Stimulated activated CD4-positive, alpha-beta T cell treated with anti-CD3 and anti-CD28 coated beads, Interleukin-4, amount 100 ng/mL, for 24 hours (primary cell): ENCODE data around the gene TMEM19.

Source experiments
- DNase-seq: peaks from one replicate; pipeline ENCODE4 v3.0.0-alpha.2; 2020

The TMEM19 gene

GRCh38 chr12:71719647-71720370 is 33.9 kb downstream of the TMEM19 start:
- no peak for DNase-seq

- DNase-seq = no peak
Observed at GRCh38 chr12:71721783-71722505, 36.1 kb downstream of the TMEM19 start.

- no peak for DNase-seq
Observed at GRCh38 chr12:71725011-71725410, 39.1 kb downstream of the TMEM19 start.

DNA sequence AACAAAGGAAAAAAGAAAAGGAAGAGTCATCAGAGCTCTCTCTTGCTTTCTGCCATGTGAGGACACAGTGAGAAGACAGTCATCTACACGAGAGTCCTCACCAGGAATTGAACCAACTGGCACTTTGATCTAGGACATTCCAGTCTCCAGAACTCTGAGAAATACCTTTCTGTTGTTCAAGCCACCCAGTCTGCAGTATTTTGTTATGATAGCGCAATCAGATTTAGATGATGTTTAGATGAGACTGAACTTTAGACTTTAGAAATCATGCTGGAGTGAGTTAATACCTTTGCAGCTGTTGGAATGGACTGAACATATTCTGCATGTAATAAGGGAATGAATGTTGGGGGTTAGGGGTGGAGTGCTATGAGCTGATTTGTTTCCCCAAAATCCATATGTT is 40.7 kb downstream of the TMEM19 start:
- no peak for DNase-seq

DNA sequence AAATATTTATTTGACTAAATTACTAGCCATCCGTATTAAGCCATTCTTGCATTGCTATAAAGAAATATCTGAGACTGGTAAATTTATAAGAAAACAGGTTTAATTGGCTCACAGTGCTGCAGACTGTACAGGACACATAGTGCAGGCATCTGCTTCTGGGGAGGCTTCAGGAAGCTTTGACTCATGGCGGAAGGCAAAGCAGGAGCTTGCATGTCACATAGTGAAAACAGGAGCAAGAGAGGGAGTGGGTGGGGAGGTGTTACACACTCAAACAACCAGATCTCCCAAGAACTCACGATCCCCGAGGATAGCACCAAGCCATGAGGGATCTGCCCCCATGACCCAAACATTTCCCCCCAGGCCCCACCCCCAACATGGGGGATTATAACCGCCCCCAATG is 42.1 kb downstream of the TMEM19 start:
- no peak for DNase-seq

- DNase-seq = no peak
Observed at GRCh38 chr12:71730936-71731335, 45.1 kb downstream of the TMEM19 start.

GRCh38 chr12:71731439-71732356 is 45.8 kb downstream of the TMEM19 start:
- no peak for DNase-seq

DNA sequence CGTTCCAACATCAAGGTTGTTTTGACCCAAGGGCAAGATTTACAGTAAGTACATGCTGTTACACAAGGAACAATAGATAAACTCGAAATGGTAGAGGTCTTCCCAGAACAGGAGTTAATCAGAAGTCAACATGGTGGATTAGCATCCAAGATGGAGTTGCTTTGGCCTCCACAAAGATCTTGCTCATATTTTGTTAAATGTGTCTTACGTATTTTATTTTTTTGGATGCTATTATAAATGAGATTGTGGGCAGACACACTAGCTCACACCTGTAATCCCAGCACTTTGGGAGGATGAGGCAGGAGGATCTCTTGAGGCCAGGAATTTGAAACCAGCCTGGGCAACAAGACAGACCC is 46.5 kb downstream of the TMEM19 start:
- DNase-seq = no peak

DNA sequence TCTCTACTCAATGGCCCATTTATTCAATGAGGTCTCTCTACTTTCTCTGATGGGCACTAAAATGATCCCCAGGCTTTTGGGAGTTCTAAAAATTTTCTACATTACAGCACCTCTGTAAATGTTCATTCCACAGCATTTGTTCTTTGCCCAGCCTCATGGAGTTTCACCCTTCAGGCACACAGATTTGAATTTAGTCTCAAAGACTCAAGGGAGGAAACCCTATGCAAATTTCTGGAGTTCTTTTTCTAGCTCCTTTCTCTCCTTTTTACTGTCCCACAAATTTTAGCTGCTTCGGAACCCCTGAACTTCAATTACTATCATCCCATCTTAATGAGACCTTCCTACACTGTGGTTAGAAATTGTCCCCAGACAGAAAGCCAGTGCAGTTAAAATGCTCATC is 51.3 kb downstream of the TMEM19 start:
- no peak for DNase-seq

GRCh38 chr12:71742998-71743397 is 57.1 kb downstream of the TMEM19 start:
- DNase-seq = no peak

GRCh38 chr12:71744522-71745300 is 58.8 kb downstream of the TMEM19 start:
- DNase-seq = no peak

DNA sequence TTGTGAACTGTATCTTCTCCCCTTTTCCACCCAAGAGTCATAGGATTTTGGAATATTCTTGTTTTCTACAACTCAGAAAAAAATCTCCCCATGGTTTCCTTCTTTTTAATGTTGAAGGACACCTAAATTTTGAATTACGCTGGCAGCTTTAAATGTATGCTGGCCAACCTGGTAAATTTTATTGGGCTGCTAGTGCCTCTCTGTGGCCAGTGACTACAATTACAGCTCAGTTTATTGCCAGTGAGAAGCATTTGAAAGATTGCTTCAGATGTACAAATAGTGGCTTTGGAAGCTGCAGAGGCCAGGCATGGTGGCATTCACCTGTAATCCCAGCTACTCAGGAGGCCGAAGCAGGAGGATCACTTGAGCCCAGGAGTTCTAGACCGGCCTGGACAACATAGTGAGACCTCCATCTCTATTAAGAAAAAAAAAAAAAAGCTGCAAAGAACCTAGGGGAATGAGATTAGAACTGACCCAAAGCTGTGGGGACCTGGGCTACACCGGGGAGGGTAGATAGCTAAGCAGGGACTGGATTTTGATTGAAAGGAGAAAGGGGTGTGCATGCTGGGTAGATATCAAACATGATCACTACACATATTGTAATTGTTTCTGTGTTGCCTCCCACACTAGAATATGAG is 61.2 kb downstream of the TMEM19 start:
- DNase-seq = peak; percentile 55

GRCh38 chr12:71748081-71748850 is 62.4 kb downstream of the TMEM19 start:
- no peak for DNase-seq

- no peak for DNase-seq
Observed at GRCh38 chr12:71749666-71750065, 63.8 kb downstream of the TMEM19 start.

GRCh38 chr12:71752891-71753290 is 67.0 kb downstream of the TMEM19 start:
- DNase-seq = no peak
